OCI-LY1 (cell line): ENCODE measurements around the gene GALNT2.

Source experiments
- EZH2 ChIP-seq: fragments of 200-600 bp; sonication (generic), shearing (Covaris generic); IDR thresholded peaks from 2 replicates; pipeline ENCODE4 v1.8.0; 2017; ENCODE audit warnings: borderline replicate concordance, mixed run types, mild to moderate bottlenecking, antibody characterized with exemption, low read length, moderate library complexity, mixed read lengths
- TF ChIP-seq, protein P1 (sequence below): fragments of 200-600 bp; sonication (generic), shearing (Covaris generic); IDR thresholded peaks from 2 replicates; pipeline ENCODE4 v1.5.1; 2017; ENCODE audit warnings: mild to moderate bottlenecking, antibody characterized with exemption, low read length, moderate library complexity, mixed read lengths

DNA sequence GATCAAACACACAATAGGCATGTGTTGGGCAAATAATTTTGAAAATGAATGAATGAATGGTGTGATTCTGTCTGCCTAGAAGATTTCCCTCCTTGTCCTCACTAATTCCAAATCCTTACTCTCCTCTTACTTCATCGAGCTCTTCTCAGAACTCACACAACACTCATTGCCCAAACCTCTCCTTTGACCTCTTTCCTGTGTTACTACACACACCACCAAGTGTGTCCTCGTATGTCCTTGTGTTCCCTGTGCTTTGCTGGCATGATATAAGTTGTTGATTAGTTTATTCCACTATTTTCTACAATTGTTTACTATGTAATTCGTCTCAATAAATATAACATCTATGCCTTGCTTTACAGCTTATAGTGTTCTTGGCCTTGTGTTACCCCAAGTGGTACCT lies 41.4 kb upstream of the GALNT2 start:
- TF ChIP-seq, protein P1, sequence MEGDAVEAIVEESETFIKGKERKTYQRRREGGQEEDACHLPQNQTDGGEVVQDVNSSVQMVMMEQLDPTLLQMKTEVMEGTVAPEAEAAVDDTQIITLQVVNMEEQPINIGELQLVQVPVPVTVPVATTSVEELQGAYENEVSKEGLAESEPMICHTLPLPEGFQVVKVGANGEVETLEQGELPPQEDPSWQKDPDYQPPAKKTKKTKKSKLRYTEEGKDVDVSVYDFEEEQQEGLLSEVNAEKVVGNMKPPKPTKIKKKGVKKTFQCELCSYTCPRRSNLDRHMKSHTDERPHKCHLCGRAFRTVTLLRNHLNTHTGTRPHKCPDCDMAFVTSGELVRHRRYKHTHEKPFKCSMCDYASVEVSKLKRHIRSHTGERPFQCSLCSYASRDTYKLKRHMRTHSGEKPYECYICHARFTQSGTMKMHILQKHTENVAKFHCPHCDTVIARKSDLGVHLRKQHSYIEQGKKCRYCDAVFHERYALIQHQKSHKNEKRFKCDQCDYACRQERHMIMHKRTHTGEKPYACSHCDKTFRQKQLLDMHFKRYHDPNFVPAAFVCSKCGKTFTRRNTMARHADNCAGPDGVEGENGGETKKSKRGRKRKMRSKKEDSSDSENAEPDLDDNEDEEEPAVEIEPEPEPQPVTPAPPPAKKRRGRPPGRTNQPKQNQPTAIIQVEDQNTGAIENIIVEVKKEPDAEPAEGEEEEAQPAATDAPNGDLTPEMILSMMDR: no peak
- no peak for TF ChIP-seq EZH2
